Subcutaneous abdominal adipose tissue (tissue), 5 donors: ENCODE data around the gene RORC.

Experiments used
- H3K27ac ChIP-seq: one replicate; pipeline ENCODE4 v1.7.0; 2013; ENCODE audit warnings: low read depth, mild to moderate bottlenecking, inconsistent platforms, low read length, moderate library complexity
- H3K27me3 ChIP-seq, 5 donors: one replicate each; pipeline ENCODE4 v1.7.0; 2013; ENCODE audit warnings: low read length in 5 of 5, inconsistent platforms in 1 of 5; ENCODE audit not compliant: control insufficient read depth in 5 of 5, insufficient read depth in 4 of 5
- H3K36me3 ChIP-seq, 5 donors: one replicate each; pipeline ENCODE4 v1.7.0; 2013; ENCODE audit warnings: low read length in 5 of 5; ENCODE audit not compliant: control insufficient read depth in 5 of 5, insufficient read depth in 5 of 5
- H3K4me1 ChIP-seq, 5 donors: one replicate each; pipeline ENCODE4 v1.7.0; 2013; ENCODE audit warnings: low read length in 5 of 5, mild to moderate bottlenecking in 3 of 5, moderate library complexity in 1 of 5; ENCODE audit not compliant: control insufficient read depth in 5 of 5, insufficient read depth in 5 of 5
- H3K4me3 ChIP-seq, 5 donors: one replicate each; pipeline ENCODE4 v1.7.0; 2013; ENCODE audit warnings: low read length in 5 of 5, low read depth in 1 of 5
- H3K9ac ChIP-seq, 5 donors: one replicate each; pipeline ENCODE4 v1.7.0; 2013; ENCODE audit warnings: low read length in 5 of 5, mild to moderate bottlenecking in 4 of 5, moderate library complexity in 3 of 5
- H3K9me3 ChIP-seq, 5 donors: one replicate each; pipeline ENCODE4 v1.7.0; 2013; ENCODE audit warnings: low read length in 5 of 5; ENCODE audit not compliant: control insufficient read depth in 5 of 5
- donor health status: healthy.
- donor health status: healthy.
- donor health status: healthy.
- donor health status: healthy.
- donor health status: healthy.

RORC gene

DNA sequence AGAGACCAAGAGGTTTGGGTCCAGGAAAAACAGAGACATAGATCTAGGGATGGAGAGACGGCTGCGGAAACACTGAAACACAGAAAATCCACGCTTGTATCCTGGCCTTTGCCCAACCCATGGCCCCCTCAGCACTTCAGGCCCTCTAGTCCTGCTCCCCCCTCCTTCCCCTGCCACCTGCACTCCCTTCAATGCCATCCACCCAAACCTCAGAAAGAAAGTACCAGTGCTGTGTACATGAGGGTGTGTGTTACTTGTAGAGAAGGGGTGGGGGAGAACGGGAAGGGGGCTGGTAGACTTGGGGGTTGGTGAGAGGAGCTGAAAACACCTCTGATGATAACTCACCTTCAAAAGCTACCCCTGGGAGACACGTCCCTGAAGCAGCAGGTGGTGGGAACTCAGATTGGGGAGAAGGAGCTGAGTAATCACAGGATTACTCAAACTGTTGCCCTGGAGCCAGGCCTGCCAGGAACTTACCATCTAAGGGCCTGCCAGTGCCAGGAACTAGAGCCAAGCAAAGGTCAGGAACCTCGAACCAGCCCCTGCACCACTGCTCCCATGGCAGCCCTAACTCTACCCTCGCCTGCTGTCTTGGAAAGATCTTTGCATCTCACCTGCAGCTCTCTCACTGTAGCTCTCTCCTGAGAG lies 11.5 kb downstream of the RORC start:
- Histone ChIP-seq H3K4me1 (peaks cover 0 to 25% (median 13%) of the 10 kb centered on the region in 5 donors), H3K9me3 (no peaks in the 10 kb centered on the region), H3K27ac (no peak overlapping the region), H3K4me3 (no peak overlapping the region), H3K9ac (no peak overlapping the region), H3K27me3 (peaks cover 0 to 5% (median under 1%) of the 10 kb centered on the region in 5 donors), H3K36me3 (no peaks in the 10 kb centered on the region)

DNA sequence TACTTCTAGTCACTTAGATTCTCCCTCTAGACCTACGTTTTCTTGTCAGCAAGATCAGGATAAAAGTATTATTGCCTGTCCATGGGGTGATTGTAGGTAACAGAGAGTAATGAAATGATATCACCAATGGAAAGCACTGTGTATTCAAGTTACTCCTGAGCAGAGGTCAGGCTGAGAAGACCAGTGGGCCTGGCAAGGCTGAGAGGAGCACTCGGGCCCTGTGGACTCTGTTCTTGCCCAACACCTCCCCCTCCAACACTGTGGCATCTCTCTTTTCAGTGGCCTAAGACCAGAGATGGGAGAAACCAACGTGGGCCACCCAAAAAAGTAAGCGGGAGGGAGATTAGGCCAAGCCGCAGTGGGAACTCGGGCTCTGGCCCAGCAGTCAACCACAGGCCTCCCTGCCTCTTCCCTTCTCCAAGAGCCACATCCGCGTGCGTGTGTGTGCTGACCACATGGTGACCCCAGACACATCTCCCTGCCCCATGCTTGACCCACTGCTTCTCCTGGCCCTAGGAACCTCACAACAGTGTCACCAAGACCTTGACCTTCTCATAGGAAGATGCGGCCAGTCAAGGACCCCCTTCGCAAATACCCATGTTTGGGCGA lies 12.3 kb downstream of the RORC start:
- H3K27ac ChIP-seq = no peak overlapping the region
- peaks cover 0 to 5% (median 2%) of the 10 kb centered on the region in 5 donors for H3K27me3 ChIP-seq
- peaks cover 0 to 22% (median 13%) of the 10 kb centered on the region in 5 donors for H3K4me1 ChIP-seq

DNA sequence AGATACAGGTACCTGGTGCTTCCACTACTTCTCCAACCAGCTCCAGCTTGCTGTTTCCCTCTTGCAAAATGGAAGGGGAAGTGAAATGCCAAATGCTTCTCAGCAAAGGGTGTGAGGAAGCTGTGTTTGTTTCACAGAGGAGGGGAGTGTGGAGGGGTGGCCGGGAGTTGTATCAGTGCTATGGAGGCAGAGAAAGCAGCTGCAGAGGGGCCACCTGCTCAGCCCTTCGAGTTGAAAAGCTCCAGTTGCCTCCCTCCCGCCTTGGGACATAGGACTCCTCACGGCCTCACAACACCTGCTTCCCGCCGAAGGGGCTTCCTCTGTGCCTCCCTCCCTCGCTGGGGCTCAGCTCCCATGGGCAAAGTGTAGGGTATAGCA lies 14.3 kb downstream of the RORC start:
- Histone ChIP-seq H3K27me3 (peaks cover 0 to 5% (median 2%) of the 10 kb centered on the region in 5 donors), H3K4me3 (no peak overlapping the region), H3K4me1 (peaks cover 0 to 22% (median 13%) of the 10 kb centered on the region in 5 donors), H3K9ac (no peak overlapping the region), H3K36me3 (no peaks in the 10 kb centered on the region), H3K9me3 (no peaks in the 10 kb centered on the region), H3K27ac (no peak overlapping the region)

More for the DNA sequence above, 12.3 kb downstream of the RORC start:
- no peak overlapping the region for H3K4me3 ChIP-seq
- no peaks in the 10 kb centered on the region for H3K9me3 ChIP-seq
- H3K9ac ChIP-seq = no peak overlapping the region
- H3K36me3 ChIP-seq = no peaks in the 10 kb centered on the region

DNA sequence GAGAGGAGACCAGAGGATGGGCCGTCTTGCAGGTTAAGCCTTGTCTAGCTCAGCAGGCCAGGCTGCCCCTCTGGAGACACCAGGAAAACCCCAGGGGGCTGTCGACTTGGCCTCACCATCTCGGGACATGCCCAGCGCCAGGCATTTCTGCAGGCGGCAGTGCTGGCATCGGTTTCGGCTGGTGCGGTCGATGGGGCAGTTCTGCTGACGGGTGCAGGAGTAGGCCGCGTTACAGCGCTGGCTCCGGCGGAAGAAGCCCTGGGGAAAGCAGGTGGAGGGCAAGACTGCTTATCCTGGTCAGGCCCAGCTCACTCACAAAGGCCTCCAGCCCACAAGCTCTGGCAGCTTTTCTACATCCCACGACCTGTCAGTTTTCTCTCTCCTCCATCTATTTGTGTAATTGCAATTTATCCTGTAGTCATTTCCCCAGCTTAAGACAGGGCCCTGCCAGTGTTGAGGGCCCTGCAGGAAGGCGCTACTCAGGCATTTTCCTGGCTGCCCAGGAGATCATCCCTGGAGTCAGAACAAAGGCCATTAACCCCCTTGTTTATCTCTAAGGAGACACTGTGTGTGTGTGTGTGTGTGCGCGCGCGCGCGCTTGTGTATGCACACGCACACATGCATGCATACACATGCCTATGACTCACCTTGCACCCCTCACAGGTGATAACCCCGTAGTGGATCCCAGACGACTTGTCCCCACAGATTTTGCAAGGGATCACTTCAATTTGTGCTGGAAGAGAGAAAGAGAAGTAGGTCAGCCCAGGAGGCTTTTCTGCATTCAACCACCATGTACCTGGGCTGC lies 14.9 kb downstream of the RORC start:
- peaks cover 0 to 5% (median 2%) of the 10 kb centered on the region in 5 donors for H3K27me3 ChIP-seq
- peaks cover 0 to 22% (median 13%) of the 10 kb centered on the region in 5 donors for H3K4me1 ChIP-seq
- no peaks in the 10 kb centered on the region for H3K36me3 ChIP-seq
- H3K27ac ChIP-seq = no peak overlapping the region
- no peak overlapping the region for H3K9ac ChIP-seq
- no peak overlapping the region for H3K4me3 ChIP-seq
- H3K9me3 ChIP-seq = no peaks in the 10 kb centered on the region

DNA sequence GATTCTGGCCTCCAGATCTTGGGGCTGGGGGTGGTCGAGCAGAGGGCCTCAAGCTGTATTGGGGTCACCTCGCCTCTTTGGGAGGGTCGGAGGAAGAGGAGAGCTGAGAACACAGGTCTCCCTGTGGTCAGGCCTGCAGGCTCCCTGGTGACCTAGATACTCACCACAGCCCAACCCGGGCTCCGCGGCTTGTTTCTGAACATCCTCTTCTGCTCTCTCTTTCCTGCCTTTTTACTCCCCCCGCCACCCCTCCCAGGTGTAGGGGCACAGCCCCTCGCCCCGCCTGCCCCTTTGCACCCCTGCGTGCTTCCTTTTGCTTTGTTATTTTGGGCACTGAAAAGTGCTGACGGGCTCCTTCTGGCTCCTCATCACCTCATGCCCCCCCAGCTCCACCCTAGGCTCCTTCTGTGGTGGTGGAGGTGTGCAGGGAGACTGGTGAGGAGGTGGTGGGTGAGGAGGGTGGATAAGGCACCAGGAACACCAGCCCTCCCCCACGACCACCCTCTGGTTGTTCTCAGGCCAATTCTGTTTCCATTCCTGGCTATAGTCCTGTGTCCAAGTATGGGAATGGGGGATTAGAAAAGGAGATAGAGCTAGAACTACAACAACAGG lies 15.8 kb downstream of the RORC start:
- peaks cover 0 to 5% (median 2%) of the 10 kb centered on the region in 5 donors for H3K27me3 ChIP-seq
- peaks cover 0 to 18% (median 10%) of the 10 kb centered on the region in 5 donors for H3K4me1 ChIP-seq
- H3K9me3 ChIP-seq = no peaks in the 10 kb centered on the region
- H3K27ac ChIP-seq = no peak overlapping the region
- no peaks in the 10 kb centered on the region for H3K36me3 ChIP-seq
- no peak overlapping the region for H3K4me3 ChIP-seq
- H3K9ac ChIP-seq = no peak overlapping the region

DNA sequence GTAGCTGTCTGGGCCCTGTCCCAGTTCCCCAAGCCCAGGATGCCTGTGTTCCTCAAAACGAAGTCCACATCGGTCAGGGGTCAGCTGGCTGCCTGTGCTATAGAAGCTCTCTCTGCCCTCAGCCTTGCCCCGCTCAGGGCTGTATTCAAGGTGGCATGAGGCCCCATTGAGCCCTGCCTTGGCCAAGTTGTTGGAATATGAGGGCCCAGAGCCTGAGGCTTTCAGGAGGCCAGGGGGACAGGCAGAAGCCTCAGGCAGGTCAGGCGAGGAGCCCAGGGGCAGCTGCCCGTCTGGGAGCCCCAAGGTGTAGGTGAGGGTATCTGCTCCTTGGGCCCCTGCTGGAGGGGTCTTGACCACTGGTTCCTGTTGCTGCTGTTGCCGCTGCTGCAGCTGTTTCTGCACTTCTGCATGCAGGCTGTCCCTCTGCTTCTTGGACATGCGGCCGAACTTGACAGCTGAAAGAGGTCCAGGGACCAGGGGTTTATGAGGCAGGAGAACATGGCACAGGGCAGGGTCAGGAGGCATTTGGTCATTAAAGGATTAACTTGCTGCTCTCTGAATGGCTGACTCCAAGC lies 16.5 kb downstream of the RORC start:
- no peaks in the 10 kb centered on the region for H3K36me3 ChIP-seq
- H3K4me3 ChIP-seq = no peak overlapping the region
- H3K9me3 ChIP-seq = no peaks in the 10 kb centered on the region
- H3K9ac ChIP-seq = no peak overlapping the region
- H3K27ac ChIP-seq = no peak overlapping the region
- peaks cover 0 to 5% (median 2%) of the 10 kb centered on the region in 5 donors for H3K27me3 ChIP-seq
- H3K4me1 ChIP-seq = peaks cover 0 to 14% (median 3%) of the 10 kb centered on the region in 5 donors

DNA sequence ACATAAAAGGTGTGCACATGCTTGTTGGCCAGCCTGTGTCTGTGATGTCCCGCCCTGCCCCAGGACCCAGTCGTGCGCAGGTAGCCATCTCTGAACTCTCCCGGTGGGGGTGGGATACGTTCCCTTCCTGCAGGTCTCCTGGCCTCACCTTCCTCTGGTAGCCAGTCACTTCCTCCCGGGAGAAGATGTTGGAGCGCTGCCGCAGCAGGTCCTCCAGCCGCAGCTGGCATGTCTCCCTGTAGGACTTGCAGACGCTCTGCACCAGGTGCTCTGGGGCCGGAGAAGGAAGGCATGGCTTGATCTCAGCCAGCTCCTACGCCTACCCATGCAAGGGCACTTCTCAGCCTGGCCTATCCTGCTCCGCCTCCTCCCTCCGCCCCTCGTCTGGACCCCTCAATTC lies 17.2 kb downstream of the RORC start:
- H3K9ac ChIP-seq = no peak overlapping the region
- H3K27ac ChIP-seq = no peak overlapping the region
- H3K9me3 ChIP-seq = no peaks in the 10 kb centered on the region
- peaks cover 0 to 15% (median 6%) of the 10 kb centered on the region in 5 donors for H3K4me1 ChIP-seq
- H3K27me3 ChIP-seq = peaks cover 0 to 5% (median 2%) of the 10 kb centered on the region in 5 donors
- no peak overlapping the region for H3K4me3 ChIP-seq
- no peaks in the 10 kb centered on the region for H3K36me3 ChIP-seq

DNA sequence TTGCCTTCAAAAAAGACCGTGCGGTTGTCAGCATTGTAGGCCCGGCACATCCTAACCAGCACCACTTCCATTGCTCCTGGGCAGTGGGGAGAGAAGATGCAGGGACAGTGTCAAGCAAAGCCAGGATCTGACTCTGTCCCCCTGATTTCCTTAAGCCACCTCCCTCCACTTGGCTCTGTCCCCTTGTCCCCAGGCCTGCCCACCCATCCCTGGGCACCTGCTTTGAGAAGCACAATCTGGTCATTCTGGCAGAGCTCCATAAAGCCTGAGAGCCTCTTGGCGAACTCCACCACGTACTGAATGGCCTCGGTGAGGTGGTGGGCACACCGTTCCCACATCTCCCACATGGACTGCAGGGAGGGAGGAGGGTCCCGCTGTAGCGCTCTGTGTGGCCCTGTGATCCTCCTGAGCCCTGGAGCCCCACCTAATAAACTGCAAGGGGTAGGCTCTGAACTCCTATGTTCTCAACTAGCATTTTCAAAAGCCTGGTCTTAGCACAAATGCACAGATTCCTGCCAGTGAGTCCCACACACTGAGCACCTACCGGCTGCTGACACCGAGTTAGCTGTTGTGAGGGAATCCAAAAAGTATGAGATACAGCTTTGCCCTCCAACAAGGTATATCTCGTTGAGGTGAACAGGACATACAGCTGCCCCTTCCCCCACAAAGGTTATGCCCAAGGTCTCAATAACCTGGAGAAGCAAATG lies 18.2 kb downstream of the RORC start:
- Histone ChIP-seq H3K9me3 (no peaks in the 10 kb centered on the region), H3K27ac (no peak overlapping the region)

DNA sequence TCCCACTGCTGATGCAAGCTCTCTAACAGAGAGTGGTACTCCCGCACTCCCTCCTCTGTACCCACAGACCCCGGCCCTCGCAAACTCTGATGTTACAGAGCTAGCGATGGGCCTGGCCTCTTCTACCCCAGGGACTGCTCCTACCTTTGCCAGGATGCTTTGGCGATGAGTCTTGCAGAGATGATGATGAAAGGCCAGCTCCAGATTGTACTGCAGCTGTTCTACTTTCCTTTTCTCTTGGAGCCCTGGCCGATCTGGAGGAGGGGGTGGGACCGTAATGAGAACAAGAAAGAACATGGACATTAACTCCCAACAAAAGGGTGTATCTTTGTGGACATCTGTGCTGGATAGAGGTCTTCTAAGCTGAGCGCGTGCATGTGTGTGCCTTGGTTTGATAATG lies 20.4 kb downstream of the RORC start:
- Histone ChIP-seq H3K9ac (no peak overlapping the region), H3K27me3 (peaks cover 0 to 5% (median 2%) of the 10 kb centered on the region in 5 donors), H3K4me1 (peaks cover 0 to 18% (median 3%) of the 10 kb centered on the region in 5 donors), H3K27ac (no peak overlapping the region), H3K4me3 (no peak overlapping the region), H3K9me3 (no peaks in the 10 kb centered on the region), H3K36me3 (no peaks in the 10 kb centered on the region)

More for the DNA sequence above, 18.2 kb downstream of the RORC start:
- Histone ChIP-seq H3K36me3 (no peaks in the 10 kb centered on the region), H3K27me3 (peaks cover 0 to 5% (median 2%) of the 10 kb centered on the region in 5 donors), H3K9ac (no peak overlapping the region), H3K4me3 (no peak overlapping the region), H3K4me1 (peaks cover 0 to 18% (median 6%) of the 10 kb centered on the region in 5 donors)
